ENCODE results near the gene TBC1D9B. TPM values are rescaled to one million over a fixed set of nuclear protein-coding genes. Genes with fewer than 3 reads are reported as not detected.

TBC1D9B gene
- total RNA-seq, 1 donor from 2014 or later = 79.6 TPM

- H3K36me3 ChIP-seq (ENCODE audit: control insufficient read depth, insufficient read depth, low read length) = peaks cover 4% of the 10 kb centered on the region
- no peak for DNase-seq (ENCODE audit: low read depth)
- TF ChIP-seq CTCF (IDR thresholded peaks at IDR 0.05; ENCODE audit: insufficient read depth, low read length, poor library complexity, severe bottlenecking) = no peak
- no peaks in the 10 kb centered on the region for H3K27me3 ChIP-seq (ENCODE audit: control insufficient read depth, insufficient read depth, low read length)
- no peak overlapping the region for H3K4me3 ChIP-seq (ENCODE audit: low read depth, low read length)
These were observed 41.2 kb downstream of the TBC1D9B start for GRCh38 chr5:179866241-179867078.

DNA sequence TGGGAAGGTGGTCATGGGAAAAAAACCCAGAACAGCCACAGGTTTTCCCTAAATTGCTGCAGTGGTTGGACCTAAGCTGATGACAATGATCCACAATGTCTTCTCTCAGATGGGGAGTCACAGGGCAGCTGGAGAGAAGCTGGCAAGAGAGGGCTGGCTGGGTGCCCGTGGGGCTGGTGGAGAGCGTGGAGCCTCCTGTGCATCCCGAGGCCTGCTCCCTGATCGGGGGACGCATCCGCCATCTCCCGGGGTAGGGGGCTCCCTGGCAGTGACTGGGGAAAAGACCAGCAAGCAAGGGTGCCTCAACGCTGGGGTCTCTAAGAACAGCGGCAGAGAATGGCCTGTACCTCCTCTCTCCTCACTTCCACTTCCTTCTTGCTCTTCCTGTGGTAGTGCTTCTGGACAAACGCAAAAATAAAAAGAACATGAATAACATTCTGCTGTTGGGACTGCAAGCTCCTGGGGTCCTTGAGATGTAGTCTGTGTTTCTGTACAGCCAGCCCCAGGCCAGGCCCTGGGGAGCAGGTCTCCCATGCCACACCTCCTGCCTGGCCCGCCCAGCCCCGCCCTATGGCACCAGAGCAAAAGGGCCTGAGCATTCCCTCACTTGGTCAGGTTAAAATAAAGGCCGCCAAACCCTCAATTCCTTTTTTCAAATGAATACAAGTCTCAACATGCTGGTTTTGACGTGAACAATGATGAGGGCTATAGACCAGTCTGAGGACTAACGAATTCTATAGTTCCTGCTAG, 42.0 kb downstream of the TBC1D9B start:
- DNase-seq (ENCODE audit: low read depth) = no peak
- TF ChIP-seq CTCF (IDR thresholded peaks at IDR 0.05; ENCODE audit: insufficient read depth, low read length, poor library complexity, severe bottlenecking) = no peak
- no peaks in the 10 kb centered on the region for H3K27me3 ChIP-seq (ENCODE audit: control insufficient read depth, insufficient read depth, low read length)
- no peak overlapping the region for H3K4me3 ChIP-seq (ENCODE audit: low read depth, low read length)
- peaks cover 4% of the 10 kb centered on the region for H3K36me3 ChIP-seq (ENCODE audit: control insufficient read depth, insufficient read depth, low read length)

- Histone ChIP-seq H3K27me3 (ENCODE audit: control insufficient read depth, insufficient read depth, low read length) (no peaks in the 10 kb centered on the region), H3K36me3 (ENCODE audit: control insufficient read depth, insufficient read depth, low read length) (peaks cover 2% of the 10 kb centered on the region), H3K4me3 (ENCODE audit: low read depth, low read length) (no peak overlapping the region)
- no peak for TF ChIP-seq CTCF (IDR thresholded peaks at IDR 0.05; ENCODE audit: insufficient read depth, low read length, poor library complexity, severe bottlenecking)
- no peak for DNase-seq (ENCODE audit: low read depth)
These were observed 43.0 kb downstream of the TBC1D9B start for GRCh38 chr5:179864686-179865085.

DNA sequence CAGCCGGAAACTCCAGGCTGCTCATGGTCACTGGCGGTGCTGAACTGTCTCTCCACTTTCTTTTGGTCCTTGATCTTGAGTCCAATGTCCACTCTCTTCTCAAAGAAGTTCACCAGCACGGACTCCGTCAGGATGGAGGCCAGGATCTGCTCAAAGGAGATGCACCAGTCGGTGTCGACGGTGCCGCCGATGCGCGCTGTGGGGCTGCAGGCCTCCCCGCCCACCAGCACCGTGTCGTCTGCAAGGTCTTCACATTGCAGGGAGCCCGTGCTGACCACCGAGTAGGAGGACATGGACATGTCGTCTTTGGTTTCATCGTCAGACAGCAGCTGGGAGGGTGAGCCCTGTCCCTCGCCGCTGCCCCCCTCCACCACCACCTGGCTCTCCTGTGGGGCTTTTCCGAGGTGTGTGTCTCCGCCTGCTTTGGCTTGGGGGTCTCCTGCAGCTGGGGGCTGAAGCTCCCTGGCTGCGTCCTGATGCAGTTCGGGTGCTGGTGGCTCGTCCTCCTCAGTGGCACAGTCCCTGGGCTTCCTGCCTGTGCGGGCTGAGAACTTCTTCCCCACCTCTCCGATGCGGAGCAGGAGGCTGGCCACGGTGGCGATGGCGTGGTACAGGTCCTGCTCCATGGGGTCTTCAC, 44.1 kb downstream of the TBC1D9B start:
- Histone ChIP-seq H3K36me3 (ENCODE audit: control insufficient read depth, insufficient read depth, low read length) (peaks cover 2% of the 10 kb centered on the region), H3K27me3 (ENCODE audit: control insufficient read depth, insufficient read depth, low read length) (no peaks in the 10 kb centered on the region), H3K4me3 (ENCODE audit: low read depth, low read length) (no peak overlapping the region)
- TF ChIP-seq CTCF (IDR thresholded peaks at IDR 0.05; ENCODE audit: insufficient read depth, low read length, poor library complexity, severe bottlenecking) = no peak
- no peak for DNase-seq (ENCODE audit: low read depth)

- no peak for TF ChIP-seq CTCF (IDR thresholded peaks at IDR 0.05; ENCODE audit: insufficient read depth, low read length, poor library complexity, severe bottlenecking)
- peaks cover 2% of the 10 kb centered on the region for H3K36me3 ChIP-seq (ENCODE audit: control insufficient read depth, insufficient read depth, low read length)
- DNase-seq (ENCODE audit: low read depth) = no peak
These were observed 44.8 kb downstream of the TBC1D9B start for GRCh38 chr5:179862891-179863290.

More at GRCh38 chr5:179862891-179863290, 44.8 kb downstream of the TBC1D9B start:
- no peaks in the 10 kb centered on the region for H3K27me3 ChIP-seq (ENCODE audit: control insufficient read depth, insufficient read depth, low read length)
- no peak overlapping the region for H3K4me3 ChIP-seq (ENCODE audit: low read depth, low read length)
